Stomach (tissue), 19 donors: ENCODE data around the gene MYH2. TPM values are rescaled to one million over a fixed set of nuclear protein-coding genes. Genes with fewer than 3 reads are reported as not detected.

Experiments used
- DNase-seq, 2 donors: peaks; one replicate each; pipeline versions ENCODE4 v3.0.0 to v3.0.0-alpha.2; 2013 to 2019
- H3K27ac ChIP-seq, 5 donors: fragments of 200-600 bp in 4 of 5; sonication (generic) in 4 of 5; one replicate each; pipeline ENCODE4 v1.5.1; 2013 to 2019; ENCODE audit warnings: mild to moderate bottlenecking in 1 of 5, moderate library complexity in 1 of 5
- H3K27me3 ChIP-seq, 3 donors: fragments of 200-600 bp; sonication (generic); one replicate each; pipeline ENCODE4 v1.5.1; 2017 to 2019; ENCODE audit warnings: mixed run types in 1 of 3
- H3K36me3 ChIP-seq, 4 donors: fragments of 200-600 bp; sonication (generic); 1 replicate in 3 of 4; 2 replicates in 1 of 4; pipeline ENCODE4 v1.5.1; 2016 to 2019
- H3K4me1 ChIP-seq, 4 donors: fragments of 200-600 bp; sonication (generic); one replicate each; pipeline ENCODE4 v1.5.1; 2016 to 2019
- H3K4me3 ChIP-seq, 4 donors: fragments of 200-600 bp; sonication (generic) in 3 of 4; one replicate each; pipeline ENCODE4 v1.5.1; 2016 to 2019; ENCODE audit warnings: mild to moderate bottlenecking in 1 of 4
- H3K9me3 ChIP-seq, 4 donors: fragments of 200-600 bp; sonication (generic); one replicate each; pipeline ENCODE4 v1.5.1; 2016 to 2019
- CTCF ChIP-seq, 7 experiments: fragments of 450-650 bp in 4 of 7; fragments of 200-600 bp in 3 of 7; sonication (generic) in 3 of 7; IDR thresholded peaks; one replicate each; pipeline ENCODE4 v1.5.1; 2016 to 2019; ENCODE audit warnings: antibody characterized with exemption in 7 of 7, control low read depth in 2 of 7, mild to moderate bottlenecking in 1 of 7
- EP300 ChIP-seq: sonication (generic); formaldehyde crosslinking; IDR thresholded peaks from one replicate; pipeline ENCODE4 v1.6.1; 2017; ENCODE audit warnings: antibody characterized with exemption
- POLR2A ChIP-seq, 4 donors: fragments of 450-650 bp; IDR thresholded peaks; one replicate each; pipeline ENCODE4 v1.6.1; 2016; ENCODE audit warnings: antibody characterized with exemption in 4 of 4, control low read depth in 2 of 4, mild to moderate bottlenecking in 1 of 4, moderate library complexity in 1 of 4
- POLR2AphosphoS5 ChIP-seq, 3 donors: sonication (generic); formaldehyde crosslinking; IDR thresholded peaks; one replicate each; pipeline ENCODE4 v1.6.1; 2016; ENCODE audit warnings: antibody characterized with exemption in 3 of 3
- WGBS, 5 donors: extraction: QIAGEN DNeasy Blood & Tissue Kit in 3 of 5; methylation state at CpG; one replicate each; pipeline versions ENCODE4 v1.1.5 to v1.1.7; 2013 to 2018; 5-methylcytosine and 5-hydroxymethylcytosine counted together
- intact Hi-C: fragments of 100-400 bp; cut with DNase I; formaldehyde crosslinking; loops from one replicate; pipeline ENCODE4 v1.15.1; 2023; ENCODE audit warnings: low total_unique reads
- long read RNA-seq, 10 donors: transcript quantifications; one replicate each; lab custom pipeline, GENCODE V29; 2026
- polyA plus RNA-seq, 3 donors: library from polyadenylated mRNA; stranded (reverse); fragments of 200-250 nt; gene quantifications; one replicate each; pipeline ENCODE4 v1.2.3, GENCODE V29; 2013
- total RNA-seq, 5 donors: library from RNA; depleted of rRNA; stranded (reverse); fragments of >200 nt; gene quantifications; one replicate each; pipeline versions ENCODE4 v1.1.0 to v1.2.3, GENCODE V29; 2014 to 2016
- donor health status: healthy with polysubstance abuse.
- donor health status: Bipolar disorder and iron deficiency.
- donor health status: healthy.

Gene MYH2
- total RNA-seq (under 1 TPM in 1 of 5 donors, not detected in 4; 0.18 TPM), polyA plus RNA-seq (1 to 10 TPM in 1 of 3 donors, under 1 TPM in 2; 0.05 to 1.4 (median 0.12) TPM)
- long read RNA-seq, donor 1, result 0 reads
- long read RNA-seq, donor 2, result 0 reads
- long read RNA-seq, donor 3, result 0 reads
- long read RNA-seq, donor 4, result 0 reads
- long read RNA-seq, donor 5, result 0 reads
- long read RNA-seq, donor 6, result 0 reads
- long read RNA-seq, donor 7, result 0 reads
- long read RNA-seq, donor 8, result 0 reads
- long read RNA-seq, donor 9, result 0 reads
- long read RNA-seq, donor 10, result 0 reads

- Histone ChIP-seq H3K4me3 (no peak within 1 kb of the TSS), H3K4me1 (no peaks in the 10 kb centered on the region), H3K9me3 (no peaks in the 10 kb centered on the region), H3K27me3 (no peaks in the 10 kb centered on the region), H3K27ac (no peak within 1 kb of the TSS), H3K36me3 (no peaks in the 10 kb centered on the region)
- TF ChIP-seq POLR2A (IDR thresholded peaks at IDR 0.05) (no peak), POLR2AphosphoS5 (IDR thresholded peaks at IDR 0.05) (no peak), CTCF (IDR thresholded peaks at IDR 0.05) (no peak), EP300 (no peak)
- DNase-seq, result no peak
- intact Hi-C loops, result no loop called here
- 39 to 50% (median 45%) methylated on average over 9 of the region's 9 CpGs for WGBS, 5 donors
Measured at GRCh38 chr17:10549096-10549842, at the start of gene MYH2. TSS of gene MYH2 (minus strand) at chr17:10549658. CDS start at chr17:10547920, 1,738 bp downstream.

GRCh38 chr17:10598621-10599020 is 49.2 kb upstream of the MYH2 start:
- H3K9me3 ChIP-seq, result peaks cover 0 to 6% (median 0%) of the 10 kb centered on the region in 4 donors
- H3K27ac ChIP-seq, result no peak overlapping the region
- H3K27me3 ChIP-seq, result peaks cover 0 to 16% (median 0%) of the 10 kb centered on the region in 3 donors
- WGBS, 5 donors, result 62 to 76% (median 68%) methylated on average over 2 of the region's 2 CpGs
- no peaks in the 10 kb centered on the region for H3K36me3 ChIP-seq
- TF ChIP-seq POLR2AphosphoS5 (IDR thresholded peaks at IDR 0.05) (no peak), EP300 (no peak), POLR2A (IDR thresholded peaks at IDR 0.05) (no peak), CTCF (IDR thresholded peaks at IDR 0.05) (no peak)
- DNase-seq, result no peak
- H3K4me3 ChIP-seq, result no peak overlapping the region
- intact Hi-C loops, result no loop called here
- H3K4me1 ChIP-seq, result no peaks in the 10 kb centered on the region

- Histone ChIP-seq H3K27ac (no peak overlapping the region), H3K4me3 (no peak overlapping the region), H3K27me3 (peaks cover 0 to 27% (median 9%) of the 10 kb centered on the region in 3 donors), H3K36me3 (no peaks in the 10 kb centered on the region), H3K9me3 (peaks cover 0 to 4% (median 0%) of the 10 kb centered on the region in 4 donors), H3K4me1 (no peaks in the 10 kb centered on the region)
- DNase-seq, result no peak
- 80 to 90% (median 85%) methylated on average over 8 of the region's 8 CpGs for WGBS, 5 donors
- intact Hi-C loops, result no loop called here
- no peak for TF ChIP-seq EP300
Measured at GRCh38 chr17:10589553-10590145, 40.2 kb upstream of the MYH2 start.

- Histone ChIP-seq H3K9me3 (no peaks in the 10 kb centered on the region), H3K27ac (no peak overlapping the region), H3K4me1 (no peaks in the 10 kb centered on the region), H3K27me3 (peaks cover 0 to 9% (median 6%) of the 10 kb centered on the region in 3 donors), H3K36me3 (no peaks in the 10 kb centered on the region), H3K4me3 (no peak overlapping the region)
- TF ChIP-seq POLR2AphosphoS5 (IDR thresholded peaks at IDR 0.05), result no peak
- no peak for TF ChIP-seq POLR2A (IDR thresholded peaks at IDR 0.05)
- no peak for TF ChIP-seq CTCF (IDR thresholded peaks at IDR 0.05)
- TF ChIP-seq EP300, result no peak
- intact Hi-C loops, result no loop called here
- WGBS, 5 donors, result 74 to 82% (median 78%) methylated on average over 9 of the region's 9 CpGs
- no peak for DNase-seq
Measured at GRCh38 chr17:10585529-10585928, 36.1 kb upstream of the MYH2 start.
